ENCODE measurements around the gene PPFIBP1. TPM values are rescaled to one million over a fixed set of nuclear protein-coding genes. Genes with fewer than 3 reads are reported as not detected.

The PPFIBP1 gene
- total RNA-seq, 1 donor from 2014 or later = 84.1 TPM

- no peaks in the 10 kb centered on the region for H3K27me3 Mint-ChIP-seq (ENCODE audit: unreplicated experiment)
- H3K36me3 Mint-ChIP-seq (ENCODE audit: unreplicated experiment) = no peaks in the 10 kb centered on the region
- no peaks in the 10 kb centered on the region for H3K4me1 Mint-ChIP-seq (ENCODE audit: unreplicated experiment)
- no peak overlapping the region for H3K4me3 Mint-ChIP-seq (ENCODE audit: unreplicated experiment)
- H3K27ac Mint-ChIP-seq (ENCODE audit: unreplicated experiment) = no peak overlapping the region
- TF ChIP-seq, protein P1, sequence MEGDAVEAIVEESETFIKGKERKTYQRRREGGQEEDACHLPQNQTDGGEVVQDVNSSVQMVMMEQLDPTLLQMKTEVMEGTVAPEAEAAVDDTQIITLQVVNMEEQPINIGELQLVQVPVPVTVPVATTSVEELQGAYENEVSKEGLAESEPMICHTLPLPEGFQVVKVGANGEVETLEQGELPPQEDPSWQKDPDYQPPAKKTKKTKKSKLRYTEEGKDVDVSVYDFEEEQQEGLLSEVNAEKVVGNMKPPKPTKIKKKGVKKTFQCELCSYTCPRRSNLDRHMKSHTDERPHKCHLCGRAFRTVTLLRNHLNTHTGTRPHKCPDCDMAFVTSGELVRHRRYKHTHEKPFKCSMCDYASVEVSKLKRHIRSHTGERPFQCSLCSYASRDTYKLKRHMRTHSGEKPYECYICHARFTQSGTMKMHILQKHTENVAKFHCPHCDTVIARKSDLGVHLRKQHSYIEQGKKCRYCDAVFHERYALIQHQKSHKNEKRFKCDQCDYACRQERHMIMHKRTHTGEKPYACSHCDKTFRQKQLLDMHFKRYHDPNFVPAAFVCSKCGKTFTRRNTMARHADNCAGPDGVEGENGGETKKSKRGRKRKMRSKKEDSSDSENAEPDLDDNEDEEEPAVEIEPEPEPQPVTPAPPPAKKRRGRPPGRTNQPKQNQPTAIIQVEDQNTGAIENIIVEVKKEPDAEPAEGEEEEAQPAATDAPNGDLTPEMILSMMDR (IDR thresholded peaks at IDR 0.05) = no peak
- no peak for DNase-seq (ENCODE audit: extremely low spot score, unreplicated experiment)
- H3K9me3 Mint-ChIP-seq (ENCODE audit: unreplicated experiment) = peaks cover 6% of the 10 kb centered on the region
Observed at GRCh38 chr12:27511031-27511722, 12.8 kb upstream of the PPFIBP1 start.

DNA sequence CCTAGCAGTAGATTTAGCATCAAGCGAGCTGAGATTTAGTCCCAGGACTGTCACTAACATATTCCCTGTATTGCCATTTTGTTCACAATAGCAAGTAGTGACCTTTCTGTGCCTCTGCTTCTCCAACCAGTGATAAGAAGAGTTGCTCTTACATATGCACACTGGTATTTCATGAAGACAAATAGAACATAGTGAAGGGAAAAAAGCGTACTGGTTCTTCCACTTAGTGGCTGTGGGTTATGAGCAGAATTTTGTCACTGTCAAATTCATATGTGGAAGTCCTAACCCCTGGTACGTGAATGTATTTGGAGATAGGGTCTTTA is 12.3 kb upstream of the PPFIBP1 start:
- TF ChIP-seq, protein P1 (IDR thresholded peaks at IDR 0.05) = no peak
- H3K36me3 Mint-ChIP-seq (ENCODE audit: unreplicated experiment) = no peaks in the 10 kb centered on the region
- no peak for DNase-seq (ENCODE audit: extremely low spot score, unreplicated experiment)
- H3K27me3 Mint-ChIP-seq (ENCODE audit: unreplicated experiment) = no peaks in the 10 kb centered on the region
- no peaks in the 10 kb centered on the region for H3K4me1 Mint-ChIP-seq (ENCODE audit: unreplicated experiment)
- H3K27ac Mint-ChIP-seq (ENCODE audit: unreplicated experiment) = no peak overlapping the region
- H3K4me3 Mint-ChIP-seq (ENCODE audit: unreplicated experiment) = no peak overlapping the region
- peaks cover 2% of the 10 kb centered on the region for H3K9me3 Mint-ChIP-seq (ENCODE audit: unreplicated experiment)

GRCh38 chr12:27513155-27513824 is 10.7 kb upstream of the PPFIBP1 start:
- H3K4me3 Mint-ChIP-seq (ENCODE audit: unreplicated experiment) = no peak overlapping the region
- H3K36me3 Mint-ChIP-seq (ENCODE audit: unreplicated experiment) = no peaks in the 10 kb centered on the region
- TF ChIP-seq, protein P1 (IDR thresholded peaks at IDR 0.05) = no peak
- DNase-seq (ENCODE audit: extremely low spot score, unreplicated experiment) = no peak
- H3K27me3 Mint-ChIP-seq (ENCODE audit: unreplicated experiment) = no peaks in the 10 kb centered on the region
- H3K9me3 Mint-ChIP-seq (ENCODE audit: unreplicated experiment) = no peaks in the 10 kb centered on the region
- H3K4me1 Mint-ChIP-seq (ENCODE audit: unreplicated experiment) = no peaks in the 10 kb centered on the region
- no peak overlapping the region for H3K27ac Mint-ChIP-seq (ENCODE audit: unreplicated experiment)

- Mint-ChIP-seq H3K27me3 (ENCODE audit: unreplicated experiment) (no peaks in the 10 kb centered on the region), H3K4me3 (ENCODE audit: unreplicated experiment) (no peak overlapping the region), H3K27ac (ENCODE audit: unreplicated experiment) (no peak overlapping the region)
Observed at GRCh38 chr12:27515671-27516070, 8.3 kb upstream of the PPFIBP1 start.

GRCh38 chr12:27516625-27517024 is 7.4 kb upstream of the PPFIBP1 start:
- peaks cover 2% of the 10 kb centered on the region for H3K36me3 Mint-ChIP-seq (ENCODE audit: unreplicated experiment)
- TF ChIP-seq, protein P1 (IDR thresholded peaks at IDR 0.05) = no peak
- no peaks in the 10 kb centered on the region for H3K27me3 Mint-ChIP-seq (ENCODE audit: unreplicated experiment)
- no peaks in the 10 kb centered on the region for H3K9me3 Mint-ChIP-seq (ENCODE audit: unreplicated experiment)
- H3K27ac Mint-ChIP-seq (ENCODE audit: unreplicated experiment) = no peak overlapping the region
- peaks cover 11% of the 10 kb centered on the region for H3K4me1 Mint-ChIP-seq (ENCODE audit: unreplicated experiment)
- no peak overlapping the region for H3K4me3 Mint-ChIP-seq (ENCODE audit: unreplicated experiment)
- no peak for DNase-seq (ENCODE audit: extremely low spot score, unreplicated experiment)

More at GRCh38 chr12:27515671-27516070, 8.3 kb upstream of the PPFIBP1 start:
- H3K9me3 Mint-ChIP-seq (ENCODE audit: unreplicated experiment) = no peaks in the 10 kb centered on the region
- H3K4me1 Mint-ChIP-seq (ENCODE audit: unreplicated experiment) = peaks cover 2% of the 10 kb centered on the region
- DNase-seq (ENCODE audit: extremely low spot score, unreplicated experiment) = no peak
- TF ChIP-seq, protein P1 (IDR thresholded peaks at IDR 0.05) = no peak
- no peaks in the 10 kb centered on the region for H3K36me3 Mint-ChIP-seq (ENCODE audit: unreplicated experiment)
